PC-3 (cell line): ENCODE measurements around the gene SEC16A.

Source experiments
- CTCF ChIP-seq: fragments of 300-600 bp; sonication (generic); conservative IDR thresholded peaks from 2 replicates; pipeline ENCODE4 v1.5.1; 2017; ENCODE audit warnings: antibody characterized with exemption, low read depth, mild to moderate bottlenecking, low read length
- EZH2 ChIP-seq: fragments of 300-600 bp; sonication (generic); IDR thresholded peaks from one replicate; pipeline ENCODE4 v1.6.1; 2017; ENCODE audit warnings: antibody characterized with exemption, mild to moderate bottlenecking, low read length; ENCODE audit not compliant: unreplicated experiment
- EZH2phosphoT487 ChIP-seq: fragments of 300-600 bp; sonication (generic); IDR thresholded peaks from 2 replicates; pipeline ENCODE4 v1.6.1; 2018; ENCODE audit warnings: mild to moderate bottlenecking, antibody characterized with exemption, low read length, borderline replicate concordance

GRCh38 chr9:136441191-136441680 is 41.6 kb downstream of the SEC16A start:
- TF ChIP-seq CTCF (no peak), EZH2 (no peak), EZH2phosphoT487 (no peak)
